Activated T-cell treated with anti-CD3 and anti-CD28 coated beads, Interleukin-2, amount 50 U/mL, for 1 hour (primary cell): ENCODE data around the gene DPM2.

ENCODE experiments used
- DNase-seq: peaks from one replicate; pipeline ENCODE4 v3.0.0-alpha.2; 2020

The DPM2 gene

GRCh38 chr9:127916720-127917581 lies 20.7 kb downstream of the DPM2 start, which contains the start of gene ST6GALNAC4:
Gene ST6GALNAC4, minus strand, starts transcription at chr9:127917041. Its CDS starts 622 bp downstream, at chr9:127916419.
- DNase-seq = peak; percentile 98

DNA sequence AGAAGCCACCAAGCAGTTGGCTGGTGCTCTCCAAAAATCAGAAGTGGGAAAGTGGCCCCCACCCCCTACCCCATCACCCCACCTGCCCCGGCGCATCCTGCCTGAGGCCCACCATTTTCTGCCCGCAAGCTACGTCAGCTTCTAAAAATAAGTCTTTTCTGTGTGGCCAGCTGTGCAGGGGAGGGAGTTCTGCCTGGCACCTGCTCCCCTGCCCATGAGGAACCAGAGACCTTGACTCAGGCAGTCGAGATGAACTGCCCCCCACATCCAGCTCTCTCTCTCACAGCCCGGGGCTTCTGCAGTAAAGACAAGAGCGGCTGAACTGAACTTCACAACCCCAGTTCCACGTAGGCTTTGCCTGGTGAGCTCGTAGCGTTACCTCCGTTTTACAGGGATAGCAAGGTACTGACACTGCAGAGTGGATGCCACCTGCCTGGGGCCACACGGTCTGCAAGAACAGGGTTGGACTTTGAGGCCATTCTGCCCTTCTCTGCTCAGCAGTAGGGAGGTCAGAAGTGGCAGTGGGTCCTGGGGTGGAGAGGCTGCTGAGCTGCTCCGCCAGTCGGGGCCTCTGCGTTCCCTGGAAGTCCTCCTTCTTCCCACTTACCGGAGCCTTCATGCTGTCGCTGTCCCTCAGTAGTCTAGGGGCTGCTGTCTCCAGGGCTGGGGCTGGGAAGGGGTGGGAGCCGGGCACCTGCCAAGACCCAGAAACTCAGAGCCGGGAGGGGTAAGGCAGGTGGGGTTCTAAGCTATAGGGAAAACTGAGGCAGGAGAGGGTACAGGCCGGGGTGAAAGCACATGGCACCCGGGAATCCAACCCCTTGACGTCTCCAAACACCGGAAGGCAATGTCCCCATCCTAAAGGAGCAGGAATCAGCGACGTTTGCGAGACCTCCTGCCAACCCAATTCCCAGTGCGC lies 21.6 kb downstream of the DPM2 start:
- DNase-seq = peak; percentile 51

GRCh38 chr9:127915325-127915752 lies 22.3 kb downstream of the DPM2 start:
- no peak for DNase-seq

DNA sequence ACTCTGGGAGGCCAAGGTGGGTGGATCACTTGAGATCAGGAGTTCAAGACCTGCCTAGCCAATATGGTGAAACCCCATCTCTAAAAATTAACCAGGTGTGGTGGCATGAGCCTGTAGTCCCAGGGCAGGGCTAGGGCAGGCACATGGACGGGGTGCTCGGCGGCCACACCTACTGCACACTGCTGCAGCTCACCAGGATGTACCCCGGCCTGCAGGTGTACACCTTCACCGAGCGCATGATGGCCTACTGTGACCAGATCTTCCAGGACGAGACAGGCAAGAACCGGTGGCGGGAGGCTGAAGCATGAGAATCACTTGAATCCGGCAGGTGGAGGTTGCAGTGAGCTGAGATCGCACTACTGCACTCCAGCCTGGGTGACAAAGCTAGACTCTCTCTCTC lies 24.0 kb downstream of the DPM2 start:
- DNase-seq = no peak

DNA sequence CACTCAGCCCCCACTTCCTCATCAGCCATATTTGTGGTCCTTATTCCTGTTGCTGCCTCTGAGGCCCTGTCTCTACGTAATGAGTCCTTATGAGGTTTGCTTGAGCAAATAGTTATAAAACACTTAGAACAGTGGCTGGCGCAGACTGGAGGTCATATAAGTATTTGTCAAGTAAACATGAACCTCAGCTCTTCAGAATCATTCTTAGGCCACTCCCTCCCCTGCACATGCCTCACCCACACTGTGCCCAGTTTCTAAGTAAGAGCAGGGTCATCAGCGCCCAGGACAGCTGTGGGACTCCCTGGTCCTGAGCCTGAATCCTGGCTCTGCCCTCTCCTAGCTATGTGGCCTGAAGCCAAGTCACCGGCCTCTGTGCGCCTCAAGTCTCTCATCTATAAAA lies 24.8 kb downstream of the DPM2 start:
- no peak for DNase-seq

DNA sequence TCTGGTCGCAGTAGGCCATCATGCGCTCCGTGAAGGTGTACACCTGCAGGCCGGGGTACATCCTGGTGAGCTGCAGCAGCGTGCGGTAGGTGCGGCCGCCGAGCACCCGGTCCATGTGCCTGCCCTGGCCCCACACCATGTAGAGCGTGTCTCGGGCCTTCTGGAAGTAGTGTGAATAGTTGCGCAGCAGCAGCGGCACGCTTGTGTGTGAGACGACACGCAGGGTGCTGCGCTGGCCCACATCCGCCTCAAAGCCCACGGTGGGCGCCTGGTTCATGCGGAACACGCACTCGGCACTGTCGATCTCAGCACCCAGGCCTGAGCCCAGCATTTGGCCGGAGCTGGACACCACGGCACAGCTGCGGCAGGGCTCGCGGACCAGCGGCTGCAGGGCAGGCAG lies 25.4 kb downstream of the DPM2 start:
- DNase-seq = no peak

GRCh38 chr9:127910613-127911205 lies 26.9 kb downstream of the DPM2 start:
- DNase-seq = no peak

- no peak for DNase-seq
These were observed 27.8 kb downstream of the DPM2 start for GRCh38 chr9:127909839-127910273.

DNA sequence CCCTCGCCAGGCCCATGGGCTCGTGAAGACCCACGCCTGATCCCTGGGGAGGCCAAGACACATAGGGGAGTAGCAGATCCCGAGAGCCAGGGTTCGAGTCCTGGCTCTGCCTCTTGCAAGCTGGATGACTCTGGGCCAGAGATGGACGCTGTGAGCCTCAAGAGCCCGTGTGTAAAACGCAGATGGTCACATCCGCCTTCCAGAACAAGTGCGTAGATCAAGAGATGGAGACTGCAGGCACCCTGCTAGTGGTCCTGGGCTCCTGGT lies 29.1 kb downstream of the DPM2 start:
- no peak for DNase-seq

DNA sequence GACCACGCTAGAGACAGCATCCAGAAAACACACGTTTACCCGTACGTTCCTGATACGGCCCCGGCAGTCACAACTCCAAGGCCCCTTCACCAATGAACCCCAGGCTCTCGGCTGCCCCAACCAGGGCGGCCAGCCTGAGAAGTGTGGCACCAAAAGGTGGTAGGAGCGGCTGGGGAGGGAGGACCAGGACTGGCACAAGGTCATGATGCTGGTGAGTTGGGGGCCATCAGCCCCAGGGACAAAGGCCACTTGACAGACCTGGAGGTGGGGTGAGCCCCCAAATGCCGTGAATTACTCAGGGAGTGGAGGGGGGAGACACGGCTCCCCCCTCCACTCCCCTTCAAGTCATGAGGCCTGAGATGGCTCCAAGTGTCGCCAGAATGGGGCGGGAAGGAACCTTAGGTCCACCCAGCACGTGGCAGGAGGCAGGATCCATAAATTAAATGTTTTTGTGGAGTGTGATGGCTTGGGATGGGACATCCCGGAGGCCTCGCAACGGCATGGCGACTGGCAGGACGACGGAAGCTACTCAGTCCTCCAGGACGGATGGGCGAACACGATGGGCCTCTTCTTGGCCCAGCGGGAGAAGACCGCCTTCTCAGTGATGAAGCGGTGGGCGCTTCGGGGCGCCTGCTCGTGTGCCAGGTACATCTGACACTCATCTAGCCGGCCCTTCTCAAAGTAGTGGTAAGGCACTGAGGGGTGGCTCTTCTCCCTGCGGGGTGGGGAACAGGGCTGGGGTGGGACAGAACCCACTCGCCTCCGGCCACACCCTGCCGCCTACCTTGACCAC lies 29.6 kb downstream of the DPM2 start:
- no peak for DNase-seq

- peak; percentile 76 for DNase-seq
These were observed 31.9 kb downstream of the DPM2 start for GRCh38 chr9:127905788-127906191.

DNA sequence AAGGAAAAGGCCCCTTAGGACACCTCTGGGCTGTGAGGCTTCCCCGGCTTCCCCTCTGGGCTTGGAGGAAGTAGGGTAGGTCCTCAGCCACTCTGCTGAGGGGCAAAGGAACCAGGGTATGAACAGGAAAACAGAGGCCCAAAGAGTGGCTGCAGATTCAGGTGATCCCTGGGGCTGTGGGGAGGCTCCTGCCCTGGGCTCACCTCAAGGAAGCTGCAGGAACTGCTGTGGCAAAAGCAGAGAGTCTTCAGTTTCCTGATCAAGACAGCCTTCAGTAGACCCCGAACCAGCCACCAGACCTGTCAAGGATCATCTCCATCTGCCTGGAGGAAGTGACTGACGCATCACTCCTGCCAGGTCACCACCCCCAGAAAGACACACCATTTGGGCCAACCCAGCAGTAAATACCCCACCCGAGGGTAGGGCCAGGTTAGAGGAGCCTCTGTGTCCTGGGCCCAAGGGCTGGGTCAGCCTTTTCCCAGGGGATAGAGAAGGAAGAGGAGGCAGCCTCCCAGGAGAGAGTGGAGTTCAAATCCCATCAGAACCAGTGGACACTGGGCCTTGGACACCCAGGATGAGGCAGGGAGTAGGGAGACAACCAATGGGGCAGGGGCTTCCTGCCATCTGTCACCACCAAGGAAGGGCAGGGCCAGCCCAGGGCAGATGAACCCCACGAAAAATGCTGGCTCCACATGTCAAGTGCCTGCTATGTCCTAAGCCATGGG lies 32.5 kb downstream of the DPM2 start:
- DNase-seq = peak; percentile 73

- DNase-seq = no peak
These were observed 33.1 kb downstream of the DPM2 start for GRCh38 chr9:127904561-127905003.

DNA sequence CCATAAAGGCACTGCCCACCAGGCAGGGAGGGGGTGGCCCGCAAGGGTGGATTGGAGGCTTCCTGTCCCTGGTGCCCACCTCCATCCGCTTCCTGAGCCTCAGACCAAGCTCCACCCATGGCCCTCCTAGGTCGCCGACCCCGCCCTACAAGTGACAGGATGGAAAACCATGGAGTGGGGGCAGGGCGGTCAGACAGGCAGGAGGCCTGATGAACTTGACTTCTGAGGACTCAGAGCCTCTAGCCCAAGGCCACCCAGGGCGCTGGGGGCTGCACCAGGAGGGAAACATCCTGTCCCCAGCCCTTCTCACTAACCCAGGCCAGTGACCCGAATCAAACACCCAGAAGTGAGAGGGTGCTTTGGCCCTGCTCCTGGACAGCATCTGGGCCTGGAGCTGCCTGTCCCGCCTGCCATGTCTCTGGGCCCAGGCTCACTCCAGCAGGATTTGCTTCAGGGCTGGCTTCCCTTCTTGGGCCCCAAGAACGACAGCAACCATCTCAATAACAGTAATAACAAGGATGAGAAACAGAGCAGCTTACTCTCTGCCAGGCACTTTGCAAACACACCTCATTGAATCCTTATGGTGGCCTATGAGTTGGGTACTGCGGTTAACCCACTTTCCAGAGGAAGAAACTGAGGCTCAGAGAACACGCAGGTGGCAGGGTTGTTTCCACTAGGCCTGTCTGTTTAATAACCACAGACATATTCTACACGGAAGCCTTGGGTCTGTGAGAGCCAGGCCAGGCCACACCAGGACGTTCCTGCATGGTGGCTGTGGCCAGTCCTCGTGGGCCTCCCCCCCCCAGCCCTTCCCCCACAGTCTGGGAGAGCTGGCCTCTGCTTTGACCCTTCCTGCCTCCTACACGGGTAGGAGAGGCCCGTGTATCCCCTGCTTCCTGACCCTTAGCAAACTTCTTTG lies 33.8 kb downstream of the DPM2 start:
- peak; percentile 75 for DNase-seq

DNA sequence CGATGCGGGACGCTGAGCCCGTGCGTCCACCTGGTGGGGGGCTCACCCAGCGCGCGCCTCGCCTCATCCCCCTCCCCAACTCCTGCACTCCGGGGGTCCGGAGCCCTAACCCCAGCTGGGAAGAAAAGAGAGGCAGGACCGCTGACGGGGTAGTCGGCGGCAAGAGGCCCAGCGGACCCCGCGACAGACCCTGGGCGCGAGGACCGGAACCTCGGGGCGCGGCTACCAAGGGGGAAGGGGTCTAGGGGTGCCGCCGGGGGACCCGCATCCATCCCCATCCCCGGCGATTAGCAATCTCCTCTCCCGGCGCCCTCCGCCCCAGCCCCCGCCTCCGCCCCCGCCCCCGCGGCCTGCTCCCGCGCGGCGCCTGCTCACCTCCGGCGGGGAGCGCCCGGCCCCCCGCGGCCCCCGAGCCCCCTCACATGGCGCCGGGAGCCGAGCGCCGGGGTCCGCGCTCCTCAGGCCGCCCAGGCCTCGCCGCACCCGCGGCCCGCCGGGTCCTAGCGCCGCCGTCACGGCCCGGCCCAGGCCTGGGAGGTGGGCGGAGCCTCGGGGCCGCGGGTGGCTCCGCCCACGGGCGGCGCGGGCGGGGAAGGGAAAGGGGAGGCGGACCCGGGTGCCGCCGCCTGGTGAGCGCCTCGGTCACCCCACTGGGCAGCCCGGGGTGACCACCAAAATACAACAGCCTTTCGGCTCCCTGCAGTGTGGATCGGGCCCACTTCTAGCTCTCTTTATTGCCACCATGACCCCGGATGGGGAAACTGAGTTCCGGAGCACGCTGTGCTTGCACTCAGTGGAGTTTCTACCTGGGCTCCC lies 38.3 kb downstream of the DPM2 start, which contains the start of gene ST6GALNAC6:
ST6GALNAC6 (minus strand) TSS at position 476 of the 816 bp plus-strand sequence. CDS start 1,622 bp downstream, outside the sequence.
- peak; percentile 79 for DNase-seq

GRCh38 chr9:127898433-127899127 lies 39.1 kb downstream of the DPM2 start:
- DNase-seq = peak; percentile 44

GRCh38 chr9:127897193-127897692 lies 40.4 kb downstream of the DPM2 start:
- DNase-seq = no peak

GRCh38 chr9:127896395-127897192 lies 41.1 kb downstream of the DPM2 start:
- no peak for DNase-seq
